Astrocyte (in vitro differentiated cells and primary cell): ENCODE measurements around the gene ITGA2B.

Experiments
- EZH2 ChIP-seq: IDR thresholded peaks from 2 replicates; pipeline ENCODE4 v1.6.1; 2012; ENCODE audit warnings: mild to moderate bottlenecking, low read length, inconsistent platforms; ENCODE audit not compliant: insufficient read depth
- TF ChIP-seq, protein P1 (sequence below): IDR thresholded peaks from 2 replicates; pipeline ENCODE4 v1.5.1; 2011; ENCODE audit warnings: low read depth, mild to moderate bottlenecking, inconsistent platforms, low read length, moderate library complexity; ENCODE audit not compliant: insufficient read depth

DNA sequence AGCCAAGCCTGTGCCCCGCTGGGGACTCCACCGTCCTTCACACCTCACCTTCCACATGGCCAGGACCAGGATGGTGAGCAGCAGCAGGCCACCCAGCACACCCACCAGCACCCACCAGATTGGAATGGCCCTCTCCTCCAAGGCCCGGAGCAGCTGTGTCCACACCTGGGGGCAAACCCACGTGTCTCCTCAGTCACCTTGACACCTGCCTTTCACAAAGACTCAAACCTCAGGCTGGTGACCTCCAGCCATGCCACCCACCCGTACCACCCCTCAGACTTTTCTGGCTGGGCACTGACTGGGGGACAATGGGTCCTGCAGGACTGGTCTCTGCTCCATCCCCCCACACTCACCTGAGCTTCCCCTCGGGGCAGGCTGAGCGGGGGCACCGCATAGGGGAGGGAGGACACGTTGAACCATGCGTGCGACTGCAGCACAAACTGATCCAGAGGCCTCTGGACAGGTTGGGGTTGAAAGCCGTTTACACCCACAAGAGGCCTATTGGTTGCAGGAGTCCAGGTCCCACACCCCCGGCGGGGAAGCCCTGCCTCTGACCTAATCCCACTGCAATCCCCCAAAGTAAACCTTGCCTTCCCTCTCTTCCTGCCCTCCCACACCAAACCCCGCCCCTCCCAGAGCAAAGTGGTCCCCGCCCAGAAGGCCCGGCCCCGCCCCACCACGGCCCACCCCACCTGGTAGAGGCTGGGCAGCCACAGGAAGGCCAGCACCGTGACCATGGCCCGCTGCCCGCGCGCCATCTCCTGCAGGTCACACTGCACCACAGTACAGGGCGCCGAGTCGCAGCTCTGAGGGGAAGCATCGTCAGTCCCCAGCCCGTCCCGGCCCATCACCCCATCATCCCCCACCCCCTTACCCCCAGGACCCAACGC lies 14.9 kb downstream of the ITGA2B start:
- TF ChIP-seq, protein P1, sequence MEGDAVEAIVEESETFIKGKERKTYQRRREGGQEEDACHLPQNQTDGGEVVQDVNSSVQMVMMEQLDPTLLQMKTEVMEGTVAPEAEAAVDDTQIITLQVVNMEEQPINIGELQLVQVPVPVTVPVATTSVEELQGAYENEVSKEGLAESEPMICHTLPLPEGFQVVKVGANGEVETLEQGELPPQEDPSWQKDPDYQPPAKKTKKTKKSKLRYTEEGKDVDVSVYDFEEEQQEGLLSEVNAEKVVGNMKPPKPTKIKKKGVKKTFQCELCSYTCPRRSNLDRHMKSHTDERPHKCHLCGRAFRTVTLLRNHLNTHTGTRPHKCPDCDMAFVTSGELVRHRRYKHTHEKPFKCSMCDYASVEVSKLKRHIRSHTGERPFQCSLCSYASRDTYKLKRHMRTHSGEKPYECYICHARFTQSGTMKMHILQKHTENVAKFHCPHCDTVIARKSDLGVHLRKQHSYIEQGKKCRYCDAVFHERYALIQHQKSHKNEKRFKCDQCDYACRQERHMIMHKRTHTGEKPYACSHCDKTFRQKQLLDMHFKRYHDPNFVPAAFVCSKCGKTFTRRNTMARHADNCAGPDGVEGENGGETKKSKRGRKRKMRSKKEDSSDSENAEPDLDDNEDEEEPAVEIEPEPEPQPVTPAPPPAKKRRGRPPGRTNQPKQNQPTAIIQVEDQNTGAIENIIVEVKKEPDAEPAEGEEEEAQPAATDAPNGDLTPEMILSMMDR: no peak
- TF ChIP-seq EZH2: no peak
